K562 (cell line): ENCODE results near the gene HSD17B11. TPM values are rescaled to one million over a fixed set of nuclear protein-coding genes. Genes with fewer than 3 reads are reported as not detected.

Experiments used
- ARNT ChIP-seq, 2 experiments: fragments of 450-650 bp; IDR thresholded peaks; 2 replicates each; pipeline ENCODE4 v1.6.1; 2016; ENCODE audit warnings: mild to moderate bottlenecking in 1 of 2
- CCAR2 ChIP-seq: fragments of 200-400 bp; formaldehyde crosslinking; IDR thresholded peaks from 2 replicates; pipeline ENCODE4 v1.6.1; 2017; ENCODE audit warnings: mild to moderate bottlenecking, low read depth, low read length
- CCNT2 ChIP-seq: IDR thresholded peaks from 2 replicates; pipeline ENCODE4 v1.6.1; 2011; ENCODE audit warnings: borderline replicate concordance, low read depth, mild to moderate bottlenecking, moderate library complexity, mixed read lengths, low read length; ENCODE audit not compliant: insufficient read length; ENCODE audit errors: extremely low read depth
- DIDO1 ChIP-seq: fragments of 450-650 bp; IDR thresholded peaks from 2 replicates; pipeline ENCODE4 v1.6.1; 2016; ENCODE audit warnings: low read depth, missing biosample characterization, missing genetic modification characterization
- ETV1 ChIP-seq: fragments of 450-650 bp; conservative IDR thresholded peaks from 2 replicates; pipeline ENCODE4 v1.6.1; 2016; ENCODE audit warnings: missing genetic modification characterization, control low read depth, low read depth, missing compliant biosample characterization
- ETV5 ChIP-seq: sonication (generic); formaldehyde crosslinking; IDR thresholded peaks from 2 replicates; pipeline ENCODE4 v1.4.0; 2020; ENCODE audit warnings: low read depth, mild to moderate bottlenecking, missing genetic modification reagents
- HEY1 ChIP-seq: fragments of 250-450 bp; sonication (Bioruptor Pico); IDR thresholded peaks from 2 replicates; pipeline ENCODE4 v1.5.0; 2020; ENCODE audit warnings: mild to moderate bottlenecking, moderate library complexity, borderline replicate concordance
- HOXB6 ChIP-seq: fragments of 250-450 bp; sonication (Bioruptor Pico); IDR thresholded peaks from 2 replicates; pipeline ENCODE4 v1.5.1; 2022; ENCODE audit warnings: mild to moderate bottlenecking, borderline replicate concordance
- IFI16 ChIP-seq: fragments of 250-450 bp; sonication (Bioruptor Pico); IDR thresholded peaks from 2 replicates; pipeline ENCODE4 v2.1.2; 2022; ENCODE audit warnings: mild to moderate bottlenecking, inconsistent platforms
- KLF13 ChIP-seq: fragments of 450-650 bp; IDR thresholded peaks from 2 replicates; pipeline ENCODE4 v1.6.1; 2016; ENCODE audit warnings: missing genetic modification characterization, low read depth, mild to moderate bottlenecking, missing compliant biosample characterization, moderate library complexity, borderline replicate concordance
- NCOA1 ChIP-seq: fragments of 450-650 bp; IDR thresholded peaks from 2 replicates; pipeline ENCODE4 v1.6.1; 2016; ENCODE audit warnings: low read depth
- NCOR1 ChIP-seq: fragments of 450-650 bp; IDR thresholded peaks from 2 replicates; pipeline ENCODE4 v1.6.1; 2016; ENCODE audit warnings: mild to moderate bottlenecking, moderate library complexity
- PHB2 ChIP-seq: fragments of 450-650 bp; IDR thresholded peaks from 2 replicates; pipeline ENCODE4 v1.6.1; 2017; ENCODE audit warnings: low read depth
- RBFOX2 ChIP-seq: fragments of 200-400 bp; formaldehyde crosslinking; IDR thresholded peaks from 2 replicates; pipeline ENCODE4 v1.6.1; 2017; ENCODE audit warnings: low read depth, mild to moderate bottlenecking, low read length, moderate library complexity
- SLC30A9 ChIP-seq: fragments of 250-450 bp; sonication (Bioruptor Pico); IDR thresholded peaks from 2 replicates; pipeline ENCODE4 v1.8.0; 2022; ENCODE audit warnings: mild to moderate bottlenecking, moderate library complexity
- SP1 ChIP-seq: sonication (generic); formaldehyde crosslinking; IDR thresholded peaks from 2 replicates; pipeline ENCODE4 v1.8.1; 2022; ENCODE audit warnings: mild to moderate bottlenecking, missing genetic modification reagents
- SRF ChIP-seq, 2 experiments: fragments of 250-450, 450-650 bp in 1 of 2; sonication (Bioruptor Pico) in 1 of 2; sonication (generic) in 1 of 2; formaldehyde crosslinking; IDR thresholded peaks; 2 replicates each; pipeline versions ENCODE4 v1.5.0 to v1.5.1; 2020 to 2022; ENCODE audit warnings: mild to moderate bottlenecking in 1 of 2, missing genetic modification reagents in 1 of 2
- TCF7 ChIP-seq: sonication (generic); IDR thresholded peaks from 2 replicates; pipeline ENCODE4 v1.6.1; 2016; ENCODE audit warnings: antibody characterized with exemption, borderline replicate concordance
- TFAM ChIP-seq: fragments of 250-450 bp; sonication (Bioruptor Pico); conservative IDR thresholded peaks from 2 replicates; pipeline ENCODE4 v1.5.0; 2021; ENCODE audit warnings: mild to moderate bottlenecking, moderate library complexity
- TGIF2 ChIP-seq: sonication (generic); formaldehyde crosslinking; IDR thresholded peaks from 2 replicates; pipeline ENCODE4 v1.8.1; 2022; ENCODE audit warnings: mild to moderate bottlenecking, missing genetic modification reagents, moderate library complexity
- ZC3H4 ChIP-seq: sonication (generic); formaldehyde crosslinking; IDR thresholded peaks from 2 replicates; pipeline ENCODE4 v1.9.0; 2021; ENCODE audit warnings: missing genetic modification reagents, borderline replicate concordance
- ZNF165 ChIP-seq: fragments of 250-450 bp; sonication (Bioruptor Pico); IDR thresholded peaks from 2 replicates; pipeline ENCODE4 v1.4.0; 2020; ENCODE audit warnings: borderline replicate concordance
- ZNF75A ChIP-seq: fragments of 450-650 bp; formaldehyde crosslinking; IDR thresholded peaks from 2 replicates; pipeline ENCODE4 v1.4.0; 2020; ENCODE audit warnings: mild to moderate bottlenecking
- ZNF778 ChIP-seq: fragments of 450-650 bp; formaldehyde crosslinking; IDR thresholded peaks from 2 replicates; pipeline ENCODE4 v1.4.0; 2020; ENCODE audit warnings: mild to moderate bottlenecking, moderate library complexity
- polyA plus RNA-seq, 8 experiments: library from polyadenylated mRNA; depleted of rRNA in 4 of 8; stranded (reverse) in 5 of 8; unstranded in 3 of 8; fragments of >200 nt; fragmentation: Nextera tagmentation in 2 of 8; fragmentation: Illumina TruSeq in 1 of 8; extraction: Ambion mirVana in 2 of 8; extraction: Trizol in 1 of 8; gene quantifications; 2 replicates each; pipeline versions ENCODE4 v1.2.1 to v1.2.3, GENCODE V29; 2011 to 2014; ENCODE audit warnings: inconsistent platforms in 1 of 8, missing spikeins in 1 of 8
- total RNA-seq, 7 experiments: library from RNA; depleted of rRNA in 6 of 7; stranded (reverse); fragments of >200 nt in 6 of 7; fragmentation: Illumina TruSeq in 2 of 7; extraction: Trizol in 2 of 7; gene quantifications; 2 replicates each; pipeline versions ENCODE4 v1.2.1 to v1.2.3, GENCODE V29; 2011 to 2021; ENCODE audit warnings: low replicate concordance in 1 of 7
- TF ChIP-seq, protein P1 (sequence below), 2 experiments: fragments of 450-650 bp; IDR thresholded peaks; 2 replicates each; pipeline ENCODE4 v1.6.1; 2016
- TF ChIP-seq, protein P2 (sequence below): sonication (generic); formaldehyde crosslinking; IDR thresholded peaks from 2 replicates; pipeline ENCODE4 v1.8.0; 2022; ENCODE audit warnings: missing genetic modification reagents, mild to moderate bottlenecking, borderline replicate concordance

Gene HSD17B11
- total and polyA plus RNA-seq, 9 of the 15 experiments (the other 6 are each of a cell fraction or from before 2014, with no cell fraction given) = 26.0 to 108 (median 81.0) TPM

DNA sequence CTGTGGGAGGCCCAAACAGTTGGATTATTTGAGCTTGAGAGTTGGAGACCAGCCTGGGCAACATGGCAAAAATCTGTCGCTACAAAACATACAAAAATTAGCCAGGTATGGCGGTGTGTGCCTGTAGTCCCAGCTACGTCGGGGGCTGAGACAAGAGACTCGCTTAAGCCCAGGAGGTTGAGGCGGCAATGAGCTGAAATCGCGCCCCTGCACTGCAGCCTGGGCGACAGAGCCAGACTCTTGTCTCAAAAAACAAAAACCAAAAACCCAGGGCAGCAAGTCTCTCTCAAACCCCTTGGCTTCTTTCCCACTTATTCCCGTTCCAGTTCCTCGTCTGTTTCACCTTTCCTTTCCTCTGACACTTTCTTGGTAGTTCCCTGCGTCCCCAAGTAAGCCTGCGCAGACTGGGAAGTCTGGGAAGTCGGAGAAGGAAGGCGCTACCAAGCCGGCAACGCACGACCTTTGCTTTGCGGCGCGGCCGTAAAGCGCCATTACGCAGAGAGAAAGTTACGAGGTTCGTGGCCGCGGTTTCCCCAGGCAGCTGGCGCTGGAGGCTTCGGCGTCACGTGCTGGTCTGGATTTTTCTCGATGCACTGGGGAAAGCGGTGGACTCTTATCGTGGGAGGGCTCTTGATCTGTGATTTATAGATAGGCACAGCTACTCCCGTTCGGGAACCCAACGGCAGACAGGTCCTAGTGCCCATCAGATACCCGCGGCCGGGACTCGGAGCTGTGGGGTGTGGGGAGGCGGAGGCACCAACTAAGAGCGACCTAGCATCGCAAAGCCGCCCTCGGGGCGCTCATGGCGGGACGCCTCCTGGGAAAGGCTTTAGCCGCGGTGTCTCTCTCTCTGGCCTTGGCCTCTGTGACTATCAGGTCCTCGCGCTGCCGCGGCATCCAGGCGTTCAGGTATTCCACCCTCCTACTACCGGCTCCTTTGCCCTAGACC lies 31.4 kb upstream of the HSD17B11 start, which contains the start of gene NUDT9 (continued):
- TF ChIP-seq IFI16 (CRISPR knock-in tag) (no peak), TCF7 (peak; percentile 66; the same call in 1 of the 2 replicates), ZNF165 (no peak), TGIF2 (CRISPR knock-in tag) (no peak), DIDO1 (peak; percentile 86), ARNT (IDR thresholded peaks at IDR 0.05) (peak in 1 of 2 experiments; percentile 99; a peak in 2 of 4 replicates), NCOA1 (no peak), KLF13 (tag) (0 out of 2 replicates have a peak, but pooled peaks have one; percentile 21), RBFOX2 (peak; percentile 89), ETV5 (CRISPR knock-in tag) (no peak), SLC30A9 (CRISPR knock-in tag) (no peak), CCAR2 (no peak), HOXB6 (no peak), ZNF75A (no peak), PHB2 (no peak), NCOR1 (peak; percentile 47; the same call in 1 of the 2 replicates), HEY1 (CRISPR knock-in tag) (no peak), SP1 (CRISPR knock-in tag) (peak; percentile 66), ZC3H4 (no peak), SRF (CRISPR knock-in tag; IDR thresholded peaks at IDR 0.05) (no peak), ETV1 (tag) (peak; percentile 35; the same call in 1 of the 2 replicates), TFAM (no peak), ZNF778 (CRISPR knock-in tag) (no peak), CCNT2 (peak; percentile 52)
- TF ChIP-seq, protein P1, sequence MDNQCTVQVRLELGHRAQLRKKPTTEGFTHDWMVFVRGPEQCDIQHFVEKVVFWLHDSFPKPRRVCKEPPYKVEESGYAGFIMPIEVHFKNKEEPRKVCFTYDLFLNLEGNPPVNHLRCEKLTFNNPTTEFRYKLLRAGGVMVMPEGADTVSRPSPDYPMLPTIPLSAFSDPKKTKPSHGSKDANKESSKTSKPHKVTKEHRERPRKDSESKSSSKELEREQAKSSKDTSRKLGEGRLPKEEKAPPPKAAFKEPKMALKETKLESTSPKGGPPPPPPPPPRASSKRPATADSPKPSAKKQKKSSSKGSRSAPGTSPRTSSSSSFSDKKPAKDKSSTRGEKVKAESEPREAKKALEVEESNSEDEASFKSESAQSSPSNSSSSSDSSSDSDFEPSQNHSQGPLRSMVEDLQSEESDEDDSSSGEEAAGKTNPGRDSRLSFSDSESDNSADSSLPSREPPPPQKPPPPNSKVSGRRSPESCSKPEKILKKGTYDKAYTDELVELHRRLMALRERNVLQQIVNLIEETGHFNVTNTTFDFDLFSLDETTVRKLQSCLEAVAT (IDR thresholded peaks at IDR 0.05) = peak; percentile 74 to 85; a peak in 3 of 4 replicates
- TF ChIP-seq, protein P2, sequence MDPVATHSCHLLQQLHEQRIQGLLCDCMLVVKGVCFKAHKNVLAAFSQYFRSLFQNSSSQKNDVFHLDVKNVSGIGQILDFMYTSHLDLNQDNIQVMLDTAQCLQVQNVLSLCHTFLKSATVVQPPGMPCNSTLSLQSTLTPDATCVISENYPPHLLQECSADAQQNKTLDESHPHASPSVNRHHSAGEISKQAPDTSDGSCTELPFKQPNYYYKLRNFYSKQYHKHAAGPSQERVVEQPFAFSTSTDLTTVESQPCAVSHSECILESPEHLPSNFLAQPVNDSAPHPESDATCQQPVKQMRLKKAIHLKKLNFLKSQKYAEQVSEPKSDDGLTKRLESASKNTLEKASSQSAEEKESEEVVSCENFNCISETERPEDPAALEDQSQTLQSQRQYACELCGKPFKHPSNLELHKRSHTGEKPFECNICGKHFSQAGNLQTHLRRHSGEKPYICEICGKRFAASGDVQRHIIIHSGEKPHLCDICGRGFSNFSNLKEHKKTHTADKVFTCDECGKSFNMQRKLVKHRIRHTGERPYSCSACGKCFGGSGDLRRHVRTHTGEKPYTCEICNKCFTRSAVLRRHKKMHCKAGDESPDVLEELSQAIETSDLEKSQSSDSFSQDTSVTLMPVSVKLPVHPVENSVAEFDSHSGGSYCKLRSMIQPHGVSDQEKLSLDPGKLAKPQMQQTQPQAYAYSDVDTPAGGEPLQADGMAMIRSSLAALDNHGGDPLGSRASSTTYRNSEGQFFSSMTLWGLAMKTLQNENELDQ (CRISPR knock-in tag) = no peak
